HepG2 (cell line): Measurements from ENCODE around the gene PTMA. TPM values are rescaled to one million over a fixed set of nuclear protein-coding genes. Genes with fewer than 3 reads are reported as not detected.

Experiments used
- ATAC-seq: fragments of 200-7000 bp; cut with Tn5 transposase; 3 replicates; pipeline ENCODE4 v1.9.1; 2020; ENCODE audit warnings: mild to moderate bottlenecking, moderate library complexity
- BruUV-seq: library from RNA; stranded (reverse); fragments of 400-500 nt; replicated peaks from 2 replicates; lab custom pipeline; 2021; lab: Mats Ljungman, UMichigan
- CTCF ChIA-PET: fragments of 300-600 bp; formaldehyde crosslinking; extraction: SDS; loops from one replicate; lab custom pipeline; 2021; ENCODE audit warnings: low total read pairs, inconsistent platforms, low intra/inter-chr PET ratio; lab: Yijun Ruan, JAX
- POLR2A ChIA-PET: fragments of 350-600 bp; sonication (Branson Sonifier 250); formaldehyde crosslinking; loops from one replicate; lab custom pipeline; 2020; ENCODE audit warnings: antibody characterized with exemption, inconsistent platforms; lab: Yijun Ruan, JAX
- DNase-seq: peaks from one replicate; pipeline ENCODE4 v3.0.0-alpha.2; 2015; ENCODE audit warnings: low spot score
- FAIRE-seq: peaks from 3 replicates; lab custom pipeline; 2011; peaks lifted over from hg19 to GRCh38; lab: Jason Lieb, UNC
- H2AFZ ChIP-seq: one replicate; pipeline ENCODE4 v1.6.1; 2011; ENCODE audit warnings: low read length, inconsistent platforms
- H3K27ac ChIP-seq: fragments of 300-600 bp; 3 replicates; pipeline ENCODE4 v1.8.0; 2011; ENCODE audit warnings: mixed run types, mild to moderate bottlenecking, mixed read lengths, low read length, inconsistent platforms; ENCODE audit not compliant: insufficient read depth; ENCODE audit errors: extremely low read length
- H3K27me3 ChIP-seq, 2 experiments: fragments of 200-600 bp in 1 of 2; 2 replicates in 1 of 2; 3 replicates in 1 of 2; pipeline versions ENCODE4 v1.6.0 to v1.8.0; 2011; ENCODE audit warnings: low read length in 2 of 2, mild to moderate bottlenecking in 2 of 2, moderate library complexity in 2 of 2, inconsistent platforms in 1 of 2; ENCODE audit not compliant: insufficient read depth in 2 of 2, control insufficient read depth in 1 of 2
- H3K36me3 ChIP-seq, 2 experiments: fragments of 200-600 bp in 1 of 2; replicated peaks in 1 of 2; 2 replicates in 1 of 2; 3 replicates in 1 of 2; pipeline versions ENCODE4 v1.5.1 to v1.8.0; 2011; ENCODE audit warnings: low read length in 2 of 2, inconsistent platforms in 1 of 2; ENCODE audit not compliant: insufficient read depth in 2 of 2, control insufficient read depth in 1 of 2
- H3K4me1 ChIP-seq: 2 replicates; pipeline ENCODE4 v1.5.1; 2012; ENCODE audit warnings: low read length, inconsistent platforms; ENCODE audit not compliant: insufficient read depth
- H3K4me2 ChIP-seq: 2 replicates; pipeline ENCODE4 v1.6.0; 2011; ENCODE audit warnings: low read depth, low read length, inconsistent platforms
- H3K4me3 ChIP-seq, 3 experiments: fragments of 200-600 bp in 1 of 3; sonication (generic), shearing (Covaris generic) in 1 of 3; replicated peaks in 1 of 3; 2 replicates each; pipeline ENCODE4 v1.5.1; 2011 to 2016; ENCODE audit warnings: low read length in 3 of 3, inconsistent platforms in 2 of 3, low read depth in 2 of 3, mild to moderate bottlenecking in 2 of 3, control low read depth in 1 of 3, mixed read lengths in 1 of 3; ENCODE audit not compliant: insufficient read depth in 1 of 3
- H3K79me2 ChIP-seq: one replicate; pipeline ENCODE4 v1.6.1; 2011; ENCODE audit warnings: low read length, inconsistent platforms; ENCODE audit not compliant: insufficient read depth
- H3K9ac ChIP-seq: 2 replicates; pipeline ENCODE4 v1.6.0; 2011; ENCODE audit warnings: mild to moderate bottlenecking, low read depth, low read length, inconsistent platforms; ENCODE audit not compliant: insufficient read depth
- H3K9me3 ChIP-seq: 2 replicates; pipeline ENCODE4 v1.5.1; 2012; ENCODE audit warnings: mild to moderate bottlenecking, low read length
- H4K20me1 ChIP-seq: 2 replicates; pipeline ENCODE4 v1.6.0; 2011; ENCODE audit warnings: inconsistent platforms, mild to moderate bottlenecking, low read length, moderate library complexity; ENCODE audit not compliant: insufficient read depth
- ARHGAP35 ChIP-seq: sonication (generic); formaldehyde crosslinking; IDR thresholded peaks from 2 replicates; pipeline ENCODE4 v1.9.0; 2022; ENCODE audit warnings: mild to moderate bottlenecking, inconsistent platforms, moderate library complexity, missing genetic modification reagents, borderline replicate concordance
- ATF1 ChIP-seq: IDR thresholded peaks from 2 replicates; pipeline ENCODE4 v1.6.1; 2016; ENCODE audit warnings: mild to moderate bottlenecking, control low read depth
- CREB3 ChIP-seq: sonication (generic); formaldehyde crosslinking; IDR thresholded peaks from 2 replicates; pipeline ENCODE4 v1.5.0; 2020; ENCODE audit warnings: missing genetic modification reagents
- ISL2 ChIP-seq: sonication (generic); formaldehyde crosslinking; IDR thresholded peaks from 2 replicates; pipeline ENCODE4 v1.5.0; 2020; ENCODE audit warnings: missing genetic modification reagents
- NFE2L1 ChIP-seq: sonication (generic); formaldehyde crosslinking; IDR thresholded peaks from 2 replicates; pipeline ENCODE4 v1.4.0; 2020; ENCODE audit warnings: missing genetic modification reagents, mild to moderate bottlenecking, borderline replicate concordance
- POLR2G ChIP-seq: fragments of 200-400 bp; formaldehyde crosslinking; IDR thresholded peaks from 2 replicates; pipeline ENCODE4 v1.6.1; 2018; ENCODE audit warnings: mild to moderate bottlenecking, low read depth, low read length, moderate library complexity
- STAG1 ChIP-seq: sonication (generic); formaldehyde crosslinking; IDR thresholded peaks from 2 replicates; pipeline ENCODE4 v1.4.0; 2020; ENCODE audit warnings: missing genetic modification reagents
- TEAD3 ChIP-seq: optimal IDR thresholded peaks from 2 replicates; pipeline ENCODE3; 2016; ENCODE audit warnings: borderline replicate concordance
- ZBTB25 ChIP-seq: IDR thresholded peaks from 2 replicates; pipeline ENCODE4 v1.6.1; 2018; ENCODE audit warnings: missing genetic modification reagents
- ZBTB42 ChIP-seq: sonication (generic); formaldehyde crosslinking; IDR thresholded peaks from 2 replicates; pipeline ENCODE4 v1.5.0; 2020; ENCODE audit warnings: mild to moderate bottlenecking, missing genetic modification reagents
- ZC3H4 ChIP-seq: sonication (generic); formaldehyde crosslinking; IDR thresholded peaks from 2 replicates; pipeline ENCODE4 v1.4.0; 2020; ENCODE audit warnings: missing genetic modification reagents, borderline replicate concordance
- ZNF30 ChIP-seq: sonication (generic); formaldehyde crosslinking; IDR thresholded peaks from 2 replicates; pipeline ENCODE4 v1.5.0; 2020; ENCODE audit warnings: mild to moderate bottlenecking, missing genetic modification reagents
- ZNF326 ChIP-seq: sonication (generic); formaldehyde crosslinking; IDR thresholded peaks from 2 replicates; pipeline ENCODE4 v1.4.0; 2020; ENCODE audit warnings: missing genetic modification reagents, borderline replicate concordance
- ZNF530 ChIP-seq: sonication (generic); formaldehyde crosslinking; IDR thresholded peaks from 2 replicates; pipeline ENCODE4 v1.5.0; 2020; ENCODE audit warnings: low read depth, mild to moderate bottlenecking, missing genetic modification reagents
- ZNF703 ChIP-seq: sonication (generic); formaldehyde crosslinking; IDR thresholded peaks from 2 replicates; pipeline ENCODE4 v1.5.1; 2020; ENCODE audit warnings: missing genetic modification reagents, mild to moderate bottlenecking, moderate library complexity, borderline replicate concordance
- ZNF777 ChIP-seq: sonication (generic); formaldehyde crosslinking; IDR thresholded peaks from 2 replicates; pipeline ENCODE4 v1.4.0; 2020; ENCODE audit warnings: missing genetic modification reagents
- WGBS: methylation state at CpG from one replicate; pipeline ENCODE4 v1.1.6; 2017; ENCODE audit warnings: low lambda C conversion rate; 5-methylcytosine and 5-hydroxymethylcytosine counted together
- in situ Hi-C: cut with HindIII; loops from 2 replicates; pipeline ENCODE4 v1.10.0; 2017; ENCODE audit warnings: low pct_unique_long_range_greater_than_20kb; ENCODE audit not compliant: extremely low pct_ligation_motif_present
- intact Hi-C: fragments of 100-400 bp; cut with micrococcal nuclease; formaldehyde crosslinking; loops from one replicate; pipeline ENCODE4 v1.10.0; 2022; ENCODE audit not compliant: unreplicated experiment
- polyA plus RNA-seq, 8 experiments: library from polyadenylated mRNA; depleted of rRNA in 3 of 8; stranded (reverse) in 7 of 8; unstranded in 1 of 8; fragments of >200 nt; fragmentation: Illumina TruSeq in 4 of 8; extraction: Trizol in 4 of 8; gene quantifications; 2 replicates each; pipeline versions ENCODE4 v1.2.1 to v1.2.3, GENCODE V29; 2011 to 2016; ENCODE audit warnings: low read depth in 4 of 8, missing spikeins in 1 of 8, mixed read lengths in 1 of 8; ENCODE audit not compliant: insufficient read depth in 1 of 8
- total RNA-seq, 5 experiments: library from RNA; depleted of rRNA; stranded (reverse); fragments of >200 nt; fragmentation: Illumina TruSeq; extraction: Trizol; gene quantifications; 2 replicates each; pipeline ENCODE4 v1.2.3, GENCODE V29; 2016; ENCODE audit warnings: low read depth in 1 of 5
- TF ChIP-seq, protein P1 (sequence below): sonication (generic); formaldehyde crosslinking; IDR thresholded peaks from 2 replicates; pipeline ENCODE4 v1.5.0; 2020; ENCODE audit warnings: mild to moderate bottlenecking, missing genetic modification reagents, borderline replicate concordance

Gene PTMA
- total and polyA plus RNA-seq, 2 of the 13 experiments (the other 11 are each of a cell fraction or from before 2014, with no cell fraction given) = 190 to 1,086 TPM

DNA sequence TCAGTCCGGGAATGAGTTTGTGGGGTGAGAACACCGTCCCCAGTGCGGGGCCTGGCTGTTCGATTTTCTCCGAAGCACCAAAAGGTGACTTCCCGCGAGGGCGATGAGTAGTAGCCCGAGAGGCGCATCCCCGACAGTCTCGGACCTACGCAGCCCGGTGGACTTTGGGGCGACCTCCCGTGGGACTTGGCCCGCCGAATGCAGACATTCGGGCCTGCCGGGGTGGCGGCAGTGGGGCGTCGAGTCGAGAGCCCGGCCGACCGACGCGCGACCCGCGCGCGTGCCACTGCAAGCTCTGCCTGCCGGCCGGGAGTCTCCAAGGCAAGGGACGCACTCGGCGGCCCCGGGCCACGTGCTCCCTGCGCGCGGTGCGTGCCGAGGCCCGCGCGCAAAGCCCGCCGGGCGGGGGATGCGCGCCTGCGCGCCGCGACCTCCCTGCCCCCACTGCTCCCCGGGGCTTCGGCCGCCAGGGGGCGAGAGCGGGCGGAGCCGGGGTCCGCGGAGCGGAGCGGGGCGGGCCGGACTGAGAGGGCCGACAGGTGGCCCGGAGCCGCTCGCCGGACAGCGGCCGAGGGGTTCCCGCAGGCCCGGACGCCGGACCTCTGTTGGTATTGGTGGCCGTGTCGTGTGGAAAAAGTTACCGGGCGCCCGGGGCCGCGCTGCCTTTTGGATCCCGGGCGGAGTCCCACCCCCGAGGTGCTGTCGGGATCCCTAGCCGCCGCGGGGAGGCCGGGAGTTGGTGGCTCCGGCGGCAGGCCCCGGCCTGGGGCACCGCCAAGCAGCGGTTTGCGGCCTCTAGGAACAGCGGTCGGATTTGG is 1.9 kb downstream of the PTMA start (continued):
- TF ChIP-seq ZBTB25 (CRISPR knock-in tag) = 0 out of 2 replicates have a peak, but pooled peaks have one; percentile 60
- peak; percentile 96 for TF ChIP-seq ZNF777
- TF ChIP-seq ZBTB42 = peak; percentile 98
- no peak for TF ChIP-seq ZC3H4 (CRISPR knock-in tag)
- peak; percentile 86 for TF ChIP-seq POLR2G
- TF ChIP-seq ATF1 (CRISPR knock-in tag) = no peak
- TF ChIP-seq ARHGAP35 (CRISPR knock-in tag) = peak; percentile 99
- peak; percentile 92; the same call in 1 of the 2 replicates for TF ChIP-seq ZNF530
- TF ChIP-seq ISL2 (CRISPR knock-in tag) = peak; percentile 79

DNA sequence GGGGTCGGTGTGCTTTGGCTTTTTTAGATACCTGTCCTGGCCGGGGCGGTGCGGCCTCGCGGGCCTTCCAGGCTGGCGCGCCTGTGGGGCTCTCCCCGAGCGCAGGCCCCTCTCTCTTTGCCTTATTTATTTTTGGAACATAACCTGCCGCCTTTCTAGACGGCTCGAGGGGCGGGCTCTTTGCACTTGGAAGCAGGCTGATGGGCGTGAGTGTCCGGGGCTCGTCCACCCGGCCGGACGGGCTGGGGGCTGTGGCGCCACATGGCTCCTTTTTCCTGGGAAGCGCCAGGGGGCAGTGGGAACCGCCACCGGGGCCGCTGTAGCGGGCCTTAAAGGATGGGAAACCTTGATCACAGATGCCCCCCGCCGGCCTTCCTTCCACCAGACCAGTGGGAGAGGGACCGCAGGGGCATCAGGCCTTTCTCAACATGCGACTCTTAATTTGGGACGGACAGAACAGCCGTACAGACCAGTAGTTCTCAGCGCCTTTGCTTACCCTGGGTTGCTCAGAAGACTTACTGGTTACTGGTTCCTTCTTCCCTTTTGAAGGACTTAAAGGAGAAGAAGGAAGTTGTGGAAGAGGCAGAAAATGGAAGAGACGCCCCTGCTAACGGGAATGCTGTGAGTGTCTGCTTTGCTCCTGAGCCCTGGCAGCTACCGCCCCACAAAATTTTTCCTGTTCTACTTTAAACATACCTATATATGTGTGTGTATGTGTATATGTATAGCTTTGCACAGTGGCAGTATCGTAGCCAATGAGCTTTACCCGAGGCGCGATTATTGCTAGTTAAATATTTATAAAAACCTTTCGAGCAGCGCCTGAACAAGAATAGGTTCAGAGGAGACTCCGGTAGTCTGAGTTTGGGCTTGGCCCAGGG is 2.7 kb downstream of the PTMA start:
- POLR2A ChIA-PET = interaction anchor here (0.8 to 1.2 kb wide), 2 partner anchors 29 to 34 kb away, joined by 3 to 8 read pairs; no protein-coding TSS in a partner anchor
- H3K4me3 ChIP-seq = peak overlapping the region; percentile 83 to 93 (median 89)
- peak overlapping the region; percentile 92 for H3K4me2 ChIP-seq
- intact Hi-C loops = loop anchor here (5.0 kb wide), 1 partner anchor 249 kb away; the partner anchor contains the start of gene NCL
- peaks cover 53% of the 10 kb centered on the region for H3K4me1 ChIP-seq
- FAIRE-seq (no peak), DNase-seq (no peak), ATAC-seq (no peak)
- H2AFZ ChIP-seq = no peak overlapping the region
- peak overlapping the region; percentile 53 for H3K27ac ChIP-seq
- no peaks in the 10 kb centered on the region for H3K27me3 ChIP-seq
- peaks cover 41% of the 10 kb centered on the region for H3K79me2 ChIP-seq
- CTCF ChIA-PET = interaction anchor here (1.4 to 1.6 kb wide), 4 partner anchors 24 to 34 kb away, joined by 3 to 8 read pairs (median 6); no protein-coding TSS in a partner anchor
- in situ Hi-C loops = loop anchor here (5.0 kb wide), 2 partner anchors 34 to 99 kb away; no protein-coding TSS in a partner anchor
- H4K20me1 ChIP-seq = peaks cover 39% of the 10 kb centered on the region
- no TSS peak for BruUV-seq
- H3K9me3 ChIP-seq = no peaks in the 10 kb centered on the region
- H3K36me3 ChIP-seq = peaks cover 15 to 17% of the 10 kb centered on the region in 2 experiments
- H3K9ac ChIP-seq = peak overlapping the region; percentile 84
- 5% methylated on average over 43 of the region's 43 CpGs for WGBS
- 0 out of 2 replicates have a peak, but pooled peaks have one; percentile 5 for TF ChIP-seq STAG1 (CRISPR knock-in tag)
- no peak for TF ChIP-seq TEAD3 (CRISPR knock-in tag)
- TF ChIP-seq ZNF326 (CRISPR knock-in tag) = peak; percentile 28; the same call in 1 of the 2 replicates
- TF ChIP-seq ZNF703 (CRISPR knock-in tag) = peak; percentile 77; the same call in 1 of the 2 replicates
- TF ChIP-seq, protein P1, sequence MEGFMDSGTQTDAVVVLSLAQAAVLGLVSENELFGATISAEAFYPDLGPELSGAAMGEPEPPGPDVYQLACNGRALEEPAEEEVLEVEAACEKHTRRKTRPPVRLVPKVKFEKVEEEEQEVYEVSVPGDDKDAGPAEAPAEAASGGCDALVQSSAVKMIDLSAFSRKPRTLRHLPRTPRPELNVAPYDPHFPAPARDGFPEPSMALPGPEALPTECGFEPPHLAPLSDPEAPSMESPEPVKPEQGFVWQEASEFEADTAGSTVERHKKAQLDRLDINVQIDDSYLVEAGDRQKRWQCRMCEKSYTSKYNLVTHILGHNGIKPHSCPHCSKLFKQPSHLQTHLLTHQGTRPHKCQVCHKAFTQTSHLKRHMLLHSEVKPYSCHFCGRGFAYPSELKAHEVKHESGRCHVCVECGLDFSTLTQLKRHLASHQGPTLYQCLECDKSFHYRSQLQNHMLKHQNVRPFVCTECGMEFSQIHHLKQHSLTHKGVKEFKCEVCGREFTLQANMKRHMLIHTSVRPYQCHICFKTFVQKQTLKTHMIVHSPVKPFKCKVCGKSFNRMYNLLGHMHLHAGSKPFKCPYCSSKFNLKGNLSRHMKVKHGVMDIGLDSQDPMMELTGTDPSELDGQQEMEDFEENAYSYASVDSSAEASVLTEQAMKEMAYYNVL (CRISPR knock-in tag) = no peak
- no peak for TF ChIP-seq ZNF30 (CRISPR knock-in tag)
- no peak; the same call in 1 of the 2 replicates for TF ChIP-seq CREB3
- no peak for TF ChIP-seq NFE2L1
